Epithelial cell of esophagus (primary cell): Measurements from ENCODE around the gene RUFY1.
A peak's percentile ranks its signal among the peaks of the same experiment; 100 is the strongest.
"Not testable (repeated sequence)": the region's sequence is repeated elsewhere in the genome, so short reads cannot be mapped to it uniquely, and the experiment has no call there.

Experiments used
- DNase-seq: peaks from one replicate; pipeline ENCODE4 v3.0.0; 2010; ENCODE audit warnings: low read depth
- H3K4me3 ChIP-seq: 2 replicates; pipeline ENCODE4 v1.5.1; 2011; ENCODE audit warnings: mild to moderate bottlenecking, low read length, control low read depth
- TF ChIP-seq, protein P1 (sequence below): IDR thresholded peaks from 2 replicates; pipeline ENCODE4 v1.5.1; 2011; ENCODE audit warnings: low read depth, mild to moderate bottlenecking, low read length, control low read depth, inconsistent platforms; ENCODE audit not compliant: insufficient read depth; ENCODE audit errors: missing control alignments

The RUFY1 gene

DNA sequence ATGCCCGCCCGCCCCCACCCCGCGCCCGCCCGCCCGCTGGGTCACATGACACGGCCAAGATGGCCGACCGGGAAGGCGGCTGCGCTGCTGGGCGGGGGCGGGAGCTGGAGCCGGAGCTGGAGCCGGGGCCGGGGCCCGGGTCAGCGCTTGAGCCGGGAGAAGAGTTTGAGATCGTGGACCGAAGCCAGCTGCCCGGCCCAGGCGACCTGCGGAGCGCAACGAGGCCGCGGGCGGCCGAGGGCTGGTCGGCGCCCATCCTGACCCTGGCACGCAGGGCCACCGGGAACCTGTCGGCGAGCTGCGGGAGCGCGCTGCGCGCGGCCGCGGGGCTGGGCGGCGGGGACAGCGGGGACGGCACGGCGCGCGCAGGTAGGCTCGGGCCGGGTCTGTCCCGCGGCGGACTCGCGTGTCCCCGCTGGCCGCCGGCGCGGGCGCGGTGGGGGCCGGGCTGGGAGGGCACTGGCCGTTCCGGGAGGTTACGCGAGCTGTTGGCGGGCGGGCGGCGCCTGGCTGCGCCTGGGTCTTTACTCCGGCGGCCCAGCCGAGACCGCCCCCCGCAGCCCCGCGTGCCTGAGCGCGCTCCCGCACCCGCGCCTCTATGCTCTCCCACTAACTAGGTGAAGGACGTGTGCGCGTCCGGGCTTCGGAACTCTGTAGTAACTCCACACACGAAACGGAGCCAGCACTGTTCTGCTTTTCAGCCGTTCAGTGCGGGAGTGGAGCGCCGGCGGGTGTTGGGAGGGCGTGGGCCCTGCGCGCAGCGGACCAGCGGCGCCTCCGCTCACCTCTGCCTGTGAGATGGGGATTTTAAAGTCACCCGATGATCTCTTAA lies at the start of gene RUFY1:
TSS of gene RUFY1 (plus strand) at position 44 of the 832 bp plus-strand sequence. CDS start at position 60, 16 bp downstream.
- DNase-seq = peak; percentile 79
- TF ChIP-seq, protein P1, sequence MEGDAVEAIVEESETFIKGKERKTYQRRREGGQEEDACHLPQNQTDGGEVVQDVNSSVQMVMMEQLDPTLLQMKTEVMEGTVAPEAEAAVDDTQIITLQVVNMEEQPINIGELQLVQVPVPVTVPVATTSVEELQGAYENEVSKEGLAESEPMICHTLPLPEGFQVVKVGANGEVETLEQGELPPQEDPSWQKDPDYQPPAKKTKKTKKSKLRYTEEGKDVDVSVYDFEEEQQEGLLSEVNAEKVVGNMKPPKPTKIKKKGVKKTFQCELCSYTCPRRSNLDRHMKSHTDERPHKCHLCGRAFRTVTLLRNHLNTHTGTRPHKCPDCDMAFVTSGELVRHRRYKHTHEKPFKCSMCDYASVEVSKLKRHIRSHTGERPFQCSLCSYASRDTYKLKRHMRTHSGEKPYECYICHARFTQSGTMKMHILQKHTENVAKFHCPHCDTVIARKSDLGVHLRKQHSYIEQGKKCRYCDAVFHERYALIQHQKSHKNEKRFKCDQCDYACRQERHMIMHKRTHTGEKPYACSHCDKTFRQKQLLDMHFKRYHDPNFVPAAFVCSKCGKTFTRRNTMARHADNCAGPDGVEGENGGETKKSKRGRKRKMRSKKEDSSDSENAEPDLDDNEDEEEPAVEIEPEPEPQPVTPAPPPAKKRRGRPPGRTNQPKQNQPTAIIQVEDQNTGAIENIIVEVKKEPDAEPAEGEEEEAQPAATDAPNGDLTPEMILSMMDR = no peak
- H3K4me3 ChIP-seq = peak within 1 kb of the TSS; percentile 83

GRCh38 chr5:179501997-179502396 lies 48.4 kb upstream of the RUFY1 start:
- not testable (repeated sequence) for DNase-seq, H3K4me3 ChIP-seq

DNA sequence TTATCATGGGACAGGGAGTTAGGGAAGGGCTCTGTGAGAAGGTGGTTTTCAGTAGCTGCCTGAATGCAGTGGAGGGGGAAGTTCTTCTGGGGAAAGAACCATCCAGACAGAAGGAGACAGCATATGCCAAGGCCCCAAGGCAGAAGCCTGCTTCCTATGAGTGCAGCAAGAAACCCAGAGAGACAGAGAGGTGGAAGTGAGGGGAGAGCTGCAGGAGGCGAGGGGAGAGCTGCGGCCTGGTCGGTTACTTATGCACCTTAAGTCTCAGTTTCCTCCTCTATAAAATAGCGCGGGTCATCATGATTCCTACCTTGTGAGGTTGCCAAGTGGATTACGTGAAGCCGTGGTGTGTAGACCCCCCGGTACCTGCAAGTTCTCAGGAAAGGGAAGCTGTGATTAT lies 47.9 kb upstream of the RUFY1 start:
- H3K4me3 ChIP-seq, DNase-seq: not testable (repeated sequence)

- TF ChIP-seq, protein P1 = no peak
- no peak overlapping the region for H3K4me3 ChIP-seq
- DNase-seq = no peak
Observed at GRCh38 chr5:179504191-179504590, 46.2 kb upstream of the RUFY1 start.

GRCh38 chr5:179504600-179505396 lies 45.6 kb upstream of the RUFY1 start:
- TF ChIP-seq, protein P1 = no peak
- no peak for DNase-seq
- no peak overlapping the region for H3K4me3 ChIP-seq

- no peak for DNase-seq
- no peak overlapping the region for H3K4me3 ChIP-seq
- TF ChIP-seq, protein P1 = no peak
Observed at GRCh38 chr5:179505636-179506261, 44.6 kb upstream of the RUFY1 start.

- TF ChIP-seq, protein P1 = no peak
- no peak overlapping the region for H3K4me3 ChIP-seq
Observed at GRCh38 chr5:179509239-179509638, 41.1 kb upstream of the RUFY1 start.

More at GRCh38 chr5:179509239-179509638, 41.1 kb upstream of the RUFY1 start:
- no peak for DNase-seq
